GM23338 (cell line): Measurements from ENCODE around the gene RINL. TPM values are rescaled to one million over a fixed set of nuclear protein-coding genes. Genes with fewer than 3 reads are reported as not detected.
A peak's percentile ranks its signal among the peaks of the same experiment; 100 is the strongest.

Experiments
- ATAC-seq: fragments of 200-7000 bp; cut with Tn5 transposase; 3 replicates; pipeline ENCODE4 v1.9.1; 2020
- DNase-seq: peaks from one replicate; pipeline ENCODE4 v3.0.0-alpha.2; 2015; ENCODE audit warnings: low spot score
- H2AFZ ChIP-seq: fragments of 200-600 bp; sonication (generic); 2 replicates; pipeline ENCODE4 v1.8.0; 2016; ENCODE audit warnings: antibody characterized with exemption, mild to moderate bottlenecking, moderate library complexity
- H3F3A ChIP-seq: fragments of 200-600 bp; sonication (generic); replicated peaks from 2 replicates; pipeline ENCODE4 v1.8.0; 2017; ENCODE audit warnings: antibody characterized with exemption, mixed run types, low read depth
- H3K27ac ChIP-seq: fragments of 200-600 bp; sonication (generic); 2 replicates; pipeline ENCODE4 v1.6.1; 2016; ENCODE audit warnings: low read depth
- H3K27me3 ChIP-seq: fragments of 200-600 bp; sonication (generic); 2 replicates; pipeline ENCODE4 v1.8.0; 2016; ENCODE audit warnings: mild to moderate bottlenecking, mixed run types, moderate library complexity; ENCODE audit not compliant: insufficient read depth
- H3K36me3 ChIP-seq: fragments of 200-600 bp; sonication (generic); 2 replicates; pipeline ENCODE4 v1.8.0; 2016; ENCODE audit warnings: mild to moderate bottlenecking; ENCODE audit not compliant: insufficient read depth
- H3K4me1 ChIP-seq: fragments of 200-600 bp; sonication (generic); 2 replicates; pipeline ENCODE4 v1.8.0; 2016; ENCODE audit warnings: mild to moderate bottlenecking, moderate library complexity; ENCODE audit not compliant: insufficient read depth
- H3K4me2 ChIP-seq: fragments of 200-600 bp; sonication (generic); 2 replicates; pipeline ENCODE4 v1.7.1; 2017; ENCODE audit warnings: mixed run types
- H3K4me3 ChIP-seq: fragments of 200-600 bp; sonication (generic); 2 replicates; pipeline ENCODE4 v1.6.1; 2016; ENCODE audit warnings: mixed run types
- H3K79me2 ChIP-seq: fragments of 200-600 bp; sonication (generic); replicated peaks from 2 replicates; pipeline ENCODE4 v1.8.0; 2017; ENCODE audit warnings: mild to moderate bottlenecking; ENCODE audit not compliant: insufficient read depth
- H3K9me2 ChIP-seq: fragments of 200-600 bp; sonication (generic); 2 replicates; pipeline ENCODE4 v1.8.0; 2017; ENCODE audit not compliant: insufficient read depth
- H4K20me1 ChIP-seq: fragments of 200-600 bp; sonication (generic); replicated peaks from 2 replicates; pipeline ENCODE4 v1.8.0; 2017; ENCODE audit warnings: mild to moderate bottlenecking; ENCODE audit not compliant: insufficient read depth
- H3K27ac Mint-ChIP-seq: 2 replicates; pipeline ENCODE4 v1.8.0; 2020; ENCODE audit warnings: inconsistent platforms, mild to moderate bottlenecking, moderate library complexity, mixed read lengths
- H3K27me3 Mint-ChIP-seq: 3 replicates; pipeline ENCODE4 v1.8.0; 2022; ENCODE audit warnings: low read depth, mild to moderate bottlenecking, moderate library complexity, mixed read lengths, inconsistent platforms; ENCODE audit not compliant: insufficient read depth, poor library complexity
- H3K36me3 Mint-ChIP-seq: 3 replicates; pipeline ENCODE4 v1.8.0; 2021; ENCODE audit warnings: low read depth, mild to moderate bottlenecking, inconsistent platforms, moderate library complexity, mixed read lengths
- H3K4me1 Mint-ChIP-seq: 3 replicates; pipeline ENCODE4 v1.8.0; 2020; ENCODE audit warnings: mild to moderate bottlenecking, inconsistent platforms, mixed read lengths
- H3K4me3 Mint-ChIP-seq: 3 replicates; pipeline ENCODE4 v1.8.0; 2021; ENCODE audit warnings: moderate library complexity, mild to moderate bottlenecking, inconsistent platforms, mixed read lengths
- H3K9me3 Mint-ChIP-seq: 3 replicates; pipeline ENCODE4 v1.8.0; 2020; ENCODE audit warnings: moderate library complexity, mild to moderate bottlenecking, inconsistent platforms, mixed read lengths
- CREB1 ChIP-seq: fragments of 250-450 bp; sonication (Bioruptor Pico); IDR thresholded peaks from 2 replicates; pipeline ENCODE4 v1.5.0; 2020; ENCODE audit warnings: low read depth, mild to moderate bottlenecking, moderate library complexity
- CTCF ChIP-seq, 2 experiments: fragments of 200-600 bp in 1 of 2; sonication (generic) in 1 of 2; conservative IDR thresholded peaks; 2 replicates each; pipeline versions ENCODE4 v1.5.1 to v1.6.1; 2016 to 2017; ENCODE audit warnings: antibody characterized with exemption in 2 of 2, low read depth in 2 of 2, mild to moderate bottlenecking in 2 of 2, moderate library complexity in 1 of 2
- EZH2 ChIP-seq: fragments of 200-600 bp; sonication (generic); IDR thresholded peaks from one replicate; pipeline ENCODE4 v1.8.0; 2017; ENCODE audit warnings: antibody characterized with exemption, mild to moderate bottlenecking, low read depth; ENCODE audit not compliant: unreplicated experiment
- EZH2phosphoT487 ChIP-seq: fragments of 200-600 bp; sonication (generic); IDR thresholded peaks from one replicate; pipeline ENCODE4 v1.8.1; 2018; ENCODE audit warnings: antibody characterized with exemption; ENCODE audit not compliant: unreplicated experiment
- JUNB ChIP-seq: IDR thresholded peaks from one replicate; pipeline ENCODE4 v1.6.1; 2016; ENCODE audit warnings: antibody characterized with exemption; ENCODE audit not compliant: unreplicated experiment
- NANOG ChIP-seq: IDR thresholded peaks from 2 replicates; pipeline ENCODE4 v1.6.1; 2016; ENCODE audit warnings: antibody characterized with exemption, borderline replicate concordance
- POLR2AphosphoS5 ChIP-seq: IDR thresholded peaks from 2 replicates; pipeline ENCODE4 v1.6.1; 2016; ENCODE audit warnings: antibody characterized with exemption, low read depth
- STAT1 ChIP-seq: IDR thresholded peaks from one replicate; pipeline ENCODE4 v1.6.1; 2016; ENCODE audit warnings: antibody characterized with exemption; ENCODE audit not compliant: unreplicated experiment
- ZNF114 ChIP-seq: fragments of 250-450 bp; sonication (Bioruptor Pico); IDR thresholded peaks from 2 replicates; pipeline ENCODE4 v1.5.0; 2020; ENCODE audit warnings: mild to moderate bottlenecking, moderate library complexity
- ZNF331 ChIP-seq: fragments of 250-450 bp; sonication (Bioruptor Pico); IDR thresholded peaks from 2 replicates; pipeline ENCODE4 v1.5.0; 2020; ENCODE audit warnings: low read depth, mild to moderate bottlenecking, moderate library complexity
- polyA plus RNA-seq: library from polyadenylated mRNA; unstranded; fragments of >200 nt; fragmentation: Nextera tagmentation; extraction: Ambion mirVana; gene quantifications from 2 replicates; pipeline ENCODE4 v1.2.1, GENCODE V29; 2016
- total RNA-seq: library from RNA; depleted of rRNA; stranded (reverse); fragments of >200 nt; shearing (Covaris generic); gene quantifications from 2 replicates; pipeline ENCODE4 v1.2.3, GENCODE V29; 2014
- TF ChIP-seq, protein P1 (sequence below): IDR thresholded peaks from one replicate; pipeline ENCODE4 v1.6.1; 2018; ENCODE audit warnings: antibody characterized with exemption; ENCODE audit not compliant: unreplicated experiment

The RINL gene
- total and polyA plus RNA-seq, 2 experiments from 2014 or later = 11.2 to 21.4 TPM

- Histone ChIP-seq H3K4me1 (peaks cover 17% of the 10 kb centered on the region), H3K4me2 (no peak overlapping the region), H3K79me2 (no peaks in the 10 kb centered on the region), H4K20me1 (no peaks in the 10 kb centered on the region), H3K9me2 (no peaks in the 10 kb centered on the region), H2AFZ (no peak overlapping the region), H3K36me3 (no peaks in the 10 kb centered on the region), H3K27me3 (peaks cover 3% of the 10 kb centered on the region; the same call in 1 of the 2 replicates), H3K4me3 (no peak overlapping the region), H3K27ac (no peak overlapping the region), H3F3A (no peaks in the 10 kb centered on the region)
- no peak overlapping the region for H3K4me3 Mint-ChIP-seq
- H3K4me1 Mint-ChIP-seq = peaks cover 27% of the 10 kb centered on the region
- ATAC-seq (peak; percentile 18; the same call in 2 of the 3 replicates), DNase-seq (peak; percentile 62)
- no peak for TF ChIP-seq ZNF331 (CRISPR knock-in tag)
- no peak for TF ChIP-seq EZH2phosphoT487
- TF ChIP-seq EZH2 = no peak
- TF ChIP-seq POLR2AphosphoS5 = no peak
- TF ChIP-seq, protein P1, sequence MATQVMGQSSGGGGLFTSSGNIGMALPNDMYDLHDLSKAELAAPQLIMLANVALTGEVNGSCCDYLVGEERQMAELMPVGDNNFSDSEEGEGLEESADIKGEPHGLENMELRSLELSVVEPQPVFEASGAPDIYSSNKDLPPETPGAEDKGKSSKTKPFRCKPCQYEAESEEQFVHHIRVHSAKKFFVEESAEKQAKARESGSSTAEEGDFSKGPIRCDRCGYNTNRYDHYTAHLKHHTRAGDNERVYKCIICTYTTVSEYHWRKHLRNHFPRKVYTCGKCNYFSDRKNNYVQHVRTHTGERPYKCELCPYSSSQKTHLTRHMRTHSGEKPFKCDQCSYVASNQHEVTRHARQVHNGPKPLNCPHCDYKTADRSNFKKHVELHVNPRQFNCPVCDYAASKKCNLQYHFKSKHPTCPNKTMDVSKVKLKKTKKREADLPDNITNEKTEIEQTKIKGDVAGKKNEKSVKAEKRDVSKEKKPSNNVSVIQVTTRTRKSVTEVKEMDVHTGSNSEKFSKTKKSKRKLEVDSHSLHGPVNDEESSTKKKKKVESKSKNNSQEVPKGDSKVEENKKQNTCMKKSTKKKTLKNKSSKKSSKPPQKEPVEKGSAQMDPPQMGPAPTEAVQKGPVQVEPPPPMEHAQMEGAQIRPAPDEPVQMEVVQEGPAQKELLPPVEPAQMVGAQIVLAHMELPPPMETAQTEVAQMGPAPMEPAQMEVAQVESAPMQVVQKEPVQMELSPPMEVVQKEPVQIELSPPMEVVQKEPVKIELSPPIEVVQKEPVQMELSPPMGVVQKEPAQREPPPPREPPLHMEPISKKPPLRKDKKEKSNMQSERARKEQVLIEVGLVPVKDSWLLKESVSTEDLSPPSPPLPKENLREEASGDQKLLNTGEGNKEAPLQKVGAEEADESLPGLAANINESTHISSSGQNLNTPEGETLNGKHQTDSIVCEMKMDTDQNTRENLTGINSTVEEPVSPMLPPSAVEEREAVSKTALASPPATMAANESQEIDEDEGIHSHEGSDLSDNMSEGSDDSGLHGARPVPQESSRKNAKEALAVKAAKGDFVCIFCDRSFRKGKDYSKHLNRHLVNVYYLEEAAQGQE = no peak
- TF ChIP-seq JUNB = no peak
- no peak for TF ChIP-seq ZNF114 (CRISPR knock-in tag)
- TF ChIP-seq CTCF (conservative IDR thresholded peaks at IDR 0.05; ENCODE audit: low read depth in 2 of 2) = no peak
- TF ChIP-seq NANOG = no peak
- TF ChIP-seq STAT1 = no peak
- TF ChIP-seq CREB1 = no peak
- no peaks in the 10 kb centered on the region; the same call in 2 of the 3 replicates for H3K36me3 Mint-ChIP-seq
- no peak overlapping the region for H3K27ac Mint-ChIP-seq
- H3K27me3 Mint-ChIP-seq = peaks cover 8% of the 10 kb centered on the region
- H3K9me3 Mint-ChIP-seq = no peaks in the 10 kb centered on the region
Measured at GRCh38 chr19:38880076-38880881, 2.2 kb upstream of the RINL start.
